Jurkat, Clone E6-1 (cell line): ENCODE results near the gene ITGB1BP1.

Source experiments
- DNase-seq: peaks from one replicate; pipeline ENCODE4 v3.0.0-alpha.2; 2011; ENCODE audit warnings: low read depth, low spot score
- H3K4me3 ChIP-seq: 2 replicates; pipeline ENCODE4 v1.5.1; 2011; ENCODE audit warnings: mild to moderate bottlenecking, low read length, control low read depth, moderate library complexity

The ITGB1BP1 gene

GRCh38 chr2:9385841-9386240 is 37.5 kb downstream of the ITGB1BP1 start:
- no peak overlapping the region for H3K4me3 ChIP-seq
- no peak for DNase-seq

GRCh38 chr2:9384521-9384920 is 38.8 kb downstream of the ITGB1BP1 start:
- DNase-seq = no peak
- no peak overlapping the region for H3K4me3 ChIP-seq

- no peak for DNase-seq
- no peak overlapping the region for H3K4me3 ChIP-seq
Measured at GRCh38 chr2:9382604-9383235, 40.6 kb downstream of the ITGB1BP1 start.

GRCh38 chr2:9380702-9381628 is 42.4 kb downstream of the ITGB1BP1 start:
- no peak overlapping the region for H3K4me3 ChIP-seq
- no peak for DNase-seq

- DNase-seq = no peak
- H3K4me3 ChIP-seq = no peak overlapping the region
Measured at GRCh38 chr2:9379391-9379755, 44.0 kb downstream of the ITGB1BP1 start.

GRCh38 chr2:9378433-9379390 is 44.6 kb downstream of the ITGB1BP1 start:
- H3K4me3 ChIP-seq = no peak overlapping the region
- no peak for DNase-seq

GRCh38 chr2:9377461-9378097 is 45.7 kb downstream of the ITGB1BP1 start:
- H3K4me3 ChIP-seq = no peak overlapping the region
- no peak for DNase-seq

- no peak for DNase-seq
- no peak overlapping the region for H3K4me3 ChIP-seq
Measured at GRCh38 chr2:9375857-9376428, 47.4 kb downstream of the ITGB1BP1 start.

- DNase-seq = no peak
- H3K4me3 ChIP-seq = no peak overlapping the region
Measured at GRCh38 chr2:9374071-9374730, 49.1 kb downstream of the ITGB1BP1 start.

GRCh38 chr2:9373476-9373875 is 49.9 kb downstream of the ITGB1BP1 start:
- no peak for DNase-seq

GRCh38 chr2:9373047-9373446 is 50.3 kb downstream of the ITGB1BP1 start:
- H3K4me3 ChIP-seq = no peak overlapping the region
- DNase-seq = no peak

More at GRCh38 chr2:9373476-9373875, 49.9 kb downstream of the ITGB1BP1 start:
- no peak overlapping the region for H3K4me3 ChIP-seq

- DNase-seq = no peak
- no peak overlapping the region for H3K4me3 ChIP-seq
Measured at GRCh38 chr2:9370746-9371145, 52.6 kb downstream of the ITGB1BP1 start.

- H3K4me3 ChIP-seq = no peak overlapping the region
- DNase-seq = no peak
Measured at GRCh38 chr2:9366026-9366425, 57.3 kb downstream of the ITGB1BP1 start.

- H3K4me3 ChIP-seq = no peak overlapping the region
- no peak for DNase-seq
Measured at GRCh38 chr2:9365498-9366019, 57.8 kb downstream of the ITGB1BP1 start.

- H3K4me3 ChIP-seq = no peak overlapping the region
- no peak for DNase-seq
Measured at GRCh38 chr2:9364791-9365497, 58.4 kb downstream of the ITGB1BP1 start.

- no peak for DNase-seq
- H3K4me3 ChIP-seq = no peak overlapping the region
Measured at GRCh38 chr2:9364373-9364772, 59.0 kb downstream of the ITGB1BP1 start.

GRCh38 chr2:9360701-9361100 is 62.6 kb downstream of the ITGB1BP1 start:
- DNase-seq = no peak
- no peak overlapping the region for H3K4me3 ChIP-seq
